ENCODE results near the gene MFNG. TPM values are rescaled to one million over a fixed set of nuclear protein-coding genes. Genes with fewer than 3 reads are reported as not detected.

The MFNG gene
- total RNA-seq, 1 donor from 2014 or later, result 75.4 TPM

DNA sequence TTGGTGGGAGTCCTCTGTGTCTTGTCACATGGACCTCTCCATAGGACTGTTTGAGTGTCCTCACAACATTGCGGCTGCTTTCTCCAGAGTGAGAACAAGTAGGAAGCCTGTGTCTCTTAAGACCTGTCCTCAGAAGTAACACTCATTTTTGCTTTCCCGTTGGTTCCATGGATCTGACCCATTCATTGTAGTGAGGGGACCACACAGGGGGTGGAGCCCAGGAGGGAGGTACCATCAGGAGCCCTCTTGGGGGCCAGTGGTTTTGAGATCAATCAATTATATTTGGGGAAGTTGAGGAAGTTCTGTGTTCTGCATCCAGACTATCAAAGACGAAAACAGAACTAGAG lies 53.5 kb downstream of the MFNG start:
- TF ChIP-seq, protein P1, sequence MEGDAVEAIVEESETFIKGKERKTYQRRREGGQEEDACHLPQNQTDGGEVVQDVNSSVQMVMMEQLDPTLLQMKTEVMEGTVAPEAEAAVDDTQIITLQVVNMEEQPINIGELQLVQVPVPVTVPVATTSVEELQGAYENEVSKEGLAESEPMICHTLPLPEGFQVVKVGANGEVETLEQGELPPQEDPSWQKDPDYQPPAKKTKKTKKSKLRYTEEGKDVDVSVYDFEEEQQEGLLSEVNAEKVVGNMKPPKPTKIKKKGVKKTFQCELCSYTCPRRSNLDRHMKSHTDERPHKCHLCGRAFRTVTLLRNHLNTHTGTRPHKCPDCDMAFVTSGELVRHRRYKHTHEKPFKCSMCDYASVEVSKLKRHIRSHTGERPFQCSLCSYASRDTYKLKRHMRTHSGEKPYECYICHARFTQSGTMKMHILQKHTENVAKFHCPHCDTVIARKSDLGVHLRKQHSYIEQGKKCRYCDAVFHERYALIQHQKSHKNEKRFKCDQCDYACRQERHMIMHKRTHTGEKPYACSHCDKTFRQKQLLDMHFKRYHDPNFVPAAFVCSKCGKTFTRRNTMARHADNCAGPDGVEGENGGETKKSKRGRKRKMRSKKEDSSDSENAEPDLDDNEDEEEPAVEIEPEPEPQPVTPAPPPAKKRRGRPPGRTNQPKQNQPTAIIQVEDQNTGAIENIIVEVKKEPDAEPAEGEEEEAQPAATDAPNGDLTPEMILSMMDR (IDR thresholded peaks at IDR 0.05; ENCODE audit: unreplicated experiment), result no peak

DNA sequence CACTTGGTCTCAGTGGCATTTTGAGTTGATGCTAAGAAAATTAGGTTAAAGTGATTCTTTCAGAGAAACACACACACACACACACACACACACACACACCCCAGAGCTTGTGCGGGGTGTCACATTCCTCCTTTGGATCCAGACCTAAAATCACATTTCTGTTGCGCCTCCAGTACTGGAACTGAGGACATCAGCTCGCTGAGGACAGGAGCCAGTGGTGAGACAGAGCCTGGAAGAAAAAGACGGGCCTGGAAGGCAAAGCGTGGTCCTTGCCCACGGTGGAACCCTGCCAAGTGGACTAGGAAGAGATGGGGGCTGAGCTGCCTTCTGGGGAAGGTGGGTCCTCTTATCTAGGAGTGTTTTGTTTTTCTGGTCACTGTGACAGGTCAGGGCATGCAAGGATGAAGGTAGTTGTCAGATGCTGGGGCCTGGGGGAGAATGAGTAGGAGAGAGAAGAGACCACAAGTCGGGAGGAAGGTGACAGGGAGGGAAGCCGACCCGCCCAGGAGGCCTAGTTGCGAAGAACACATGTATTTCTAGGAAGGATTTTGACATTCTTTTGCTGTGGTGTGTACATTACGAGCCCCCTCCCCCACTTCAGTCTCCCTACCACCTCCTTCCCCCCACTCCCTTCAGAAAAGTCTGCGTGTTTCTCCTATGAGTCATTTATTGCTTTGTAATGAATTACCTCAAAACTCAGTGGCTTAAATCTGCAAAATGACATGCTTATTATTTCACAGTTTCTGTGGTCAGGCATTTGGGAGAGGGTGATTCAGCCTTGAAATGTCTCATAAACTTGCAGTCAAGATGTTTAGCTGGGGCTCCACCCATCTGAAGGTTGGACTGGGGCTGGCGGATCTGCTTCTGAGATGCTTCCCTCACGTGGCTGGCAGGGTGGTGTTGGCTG lies 54.1 kb downstream of the MFNG start:
- Mint-ChIP-seq H3K36me3 (ENCODE audit: low read depth, unreplicated experiment) (peaks cover 3% of the 10 kb centered on the region), H3K9me3 (ENCODE audit: unreplicated experiment) (no peaks in the 10 kb centered on the region), H3K4me1 (ENCODE audit: unreplicated experiment) (no peaks in the 10 kb centered on the region), H3K4me3 (ENCODE audit: unreplicated experiment) (no peak overlapping the region), H3K27ac (ENCODE audit: unreplicated experiment) (no peak overlapping the region), H3K27me3 (ENCODE audit: unreplicated experiment) (peaks cover 12% of the 10 kb centered on the region)
- no peak for DNase-seq (ENCODE audit: low spot score)
- TF ChIP-seq, protein P1 (IDR thresholded peaks at IDR 0.05; ENCODE audit: unreplicated experiment), result no peak

More for the DNA sequence above, 53.5 kb downstream of the MFNG start:
- Mint-ChIP-seq H3K4me1 (ENCODE audit: unreplicated experiment) (no peaks in the 10 kb centered on the region), H3K27me3 (ENCODE audit: unreplicated experiment) (peaks cover 12% of the 10 kb centered on the region), H3K4me3 (ENCODE audit: unreplicated experiment) (no peak overlapping the region), H3K36me3 (ENCODE audit: low read depth, unreplicated experiment) (peaks cover 3% of the 10 kb centered on the region), H3K27ac (ENCODE audit: unreplicated experiment) (no peak overlapping the region), H3K9me3 (ENCODE audit: unreplicated experiment) (no peaks in the 10 kb centered on the region)
- no peak for DNase-seq (ENCODE audit: low spot score)

DNA sequence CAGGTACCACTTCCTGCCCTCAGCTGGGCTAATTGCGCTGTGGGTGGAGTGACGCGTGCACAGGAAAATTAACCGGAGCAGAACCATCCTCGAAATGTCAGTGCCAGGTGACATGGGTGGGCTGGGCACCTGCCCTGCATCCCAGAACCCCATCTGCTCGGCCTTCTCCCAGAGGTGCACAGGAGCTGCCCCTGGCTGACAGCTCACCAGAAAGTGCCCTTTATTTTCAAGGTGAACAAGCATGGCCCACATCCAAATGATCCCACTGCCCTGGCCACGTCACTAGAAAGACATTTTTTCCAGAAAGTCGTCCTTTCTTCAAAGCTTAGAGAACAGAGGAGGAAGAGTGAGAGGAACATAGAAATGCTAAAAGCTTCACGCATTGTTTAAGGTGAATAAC lies 54.8 kb downstream of the MFNG start:
- no peaks in the 10 kb centered on the region for H3K4me1 Mint-ChIP-seq (ENCODE audit: unreplicated experiment)
- no peak for DNase-seq (ENCODE audit: low spot score)
- H3K36me3 Mint-ChIP-seq (ENCODE audit: low read depth, unreplicated experiment), result peaks cover 3% of the 10 kb centered on the region
- no peaks in the 10 kb centered on the region for H3K9me3 Mint-ChIP-seq (ENCODE audit: unreplicated experiment)
- H3K27ac Mint-ChIP-seq (ENCODE audit: unreplicated experiment), result no peak overlapping the region
- TF ChIP-seq, protein P1 (IDR thresholded peaks at IDR 0.05; ENCODE audit: unreplicated experiment), result no peak
- no peak overlapping the region for H3K4me3 Mint-ChIP-seq (ENCODE audit: unreplicated experiment)
- H3K27me3 Mint-ChIP-seq (ENCODE audit: unreplicated experiment), result peaks cover 12% of the 10 kb centered on the region

DNA sequence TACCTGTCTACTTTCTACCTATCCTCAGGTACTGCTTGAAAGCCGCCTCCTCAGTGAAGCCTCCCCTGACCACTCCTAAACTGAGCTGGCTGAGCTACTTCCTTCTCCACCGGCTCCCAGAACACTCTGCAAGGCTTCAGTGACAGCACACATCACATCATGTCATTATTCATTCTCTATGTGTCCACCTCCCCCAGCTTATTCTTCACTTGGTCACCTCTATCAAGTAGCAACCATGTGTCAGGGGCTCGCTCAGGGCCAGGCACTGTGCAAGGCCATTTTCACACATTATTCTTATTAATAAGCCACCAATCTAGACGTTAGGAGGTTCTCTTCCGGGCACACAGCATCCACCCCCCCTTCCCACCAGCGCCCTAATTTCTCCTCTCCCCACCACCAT lies 55.2 kb downstream of the MFNG start:
- DNase-seq (ENCODE audit: low spot score), result no peak
- peaks cover 3% of the 10 kb centered on the region for H3K4me1 Mint-ChIP-seq (ENCODE audit: unreplicated experiment)
- no peaks in the 10 kb centered on the region for H3K9me3 Mint-ChIP-seq (ENCODE audit: unreplicated experiment)
- H3K4me3 Mint-ChIP-seq (ENCODE audit: unreplicated experiment), result no peak overlapping the region
- peaks cover 3% of the 10 kb centered on the region for H3K36me3 Mint-ChIP-seq (ENCODE audit: low read depth, unreplicated experiment)
- peaks cover 16% of the 10 kb centered on the region for H3K27me3 Mint-ChIP-seq (ENCODE audit: unreplicated experiment)
- TF ChIP-seq, protein P1 (IDR thresholded peaks at IDR 0.05; ENCODE audit: unreplicated experiment), result no peak
- H3K27ac Mint-ChIP-seq (ENCODE audit: unreplicated experiment), result no peak overlapping the region
